Thoracic aorta (tissue), 2 donors: ENCODE measurements around the gene SCIMP. TPM values are rescaled to one million over a fixed set of nuclear protein-coding genes. Genes with fewer than 3 reads are reported as not detected.
"Not testable (repeated sequence)": the region's sequence is repeated elsewhere in the genome, so short reads cannot be mapped to it uniquely, and the experiment has no call there.

ENCODE experiments used
- ATAC-seq: fragments of 150-250 bp; one replicate; pipeline ENCODE4 v1.8.0; 2017; ENCODE audit warnings: low read depth; ENCODE audit not compliant: insufficient number of reproducible peaks, low FRiP score
- DNase-seq: peaks from one replicate; pipeline ENCODE4 v3.0.0-alpha.2; 2020; ENCODE audit warnings: low spot score
- H3K27ac ChIP-seq, 2 donors: fragments of 200-600 bp; sonication (generic); 1 replicate in 1 of 2; 2 replicates in 1 of 2; pipeline ENCODE4 v1.5.1; 2016; ENCODE audit warnings: mild to moderate bottlenecking in 2 of 2, moderate library complexity in 2 of 2
- H3K27me3 ChIP-seq: fragments of 200-600 bp; sonication (generic); replicated peaks from 2 replicates; pipeline ENCODE4 v1.6.0; 2016; ENCODE audit warnings: mild to moderate bottlenecking; ENCODE audit not compliant: insufficient read depth
- H3K36me3 ChIP-seq: fragments of 200-600 bp; sonication (generic); one replicate; pipeline ENCODE4 v1.5.1; 2016
- H3K4me1 ChIP-seq, 2 donors: fragments of 200-600 bp; sonication (generic); 1 replicate in 1 of 2; 2 replicates in 1 of 2; pipeline versions ENCODE4 v1.5.1 to v1.6.0; 2016; ENCODE audit warnings: low read depth in 2 of 2, mild to moderate bottlenecking in 1 of 2; ENCODE audit not compliant: control insufficient read depth in 1 of 2
- H3K4me3 ChIP-seq: fragments of 200-600 bp; sonication (generic); 2 replicates; pipeline ENCODE4 v1.5.1; 2016; ENCODE audit warnings: mild to moderate bottlenecking
- H3K9me3 ChIP-seq: fragments of 200-600 bp; sonication (generic); 2 replicates; pipeline ENCODE4 v1.5.1; 2016
- CTCF ChIP-seq: fragments of 200-600 bp; sonication (generic); IDR thresholded peaks from one replicate; pipeline ENCODE4 v1.5.1; 2019; ENCODE audit warnings: antibody characterized with exemption
- total RNA-seq, 2 donors: library from RNA; depleted of rRNA; stranded (reverse); fragments of >200 nt; gene quantifications; one replicate each; pipeline versions ENCODE4 v1.1.0 to v1.2.3, GENCODE V29; 2016

The SCIMP gene
- total RNA-seq, 2 donors from 2014 or later: 13.4 to 14.9 TPM

- Histone ChIP-seq H3K4me3 (no peak overlapping the region), H3K4me1 (no peaks in the 10 kb centered on the region), H3K27ac (no peak overlapping the region), H3K36me3 (no peaks in the 10 kb centered on the region), H3K27me3 (no peaks in the 10 kb centered on the region), H3K9me3 (no peaks in the 10 kb centered on the region)
- ATAC-seq (no peak), DNase-seq (no peak)
- TF ChIP-seq CTCF: no peak
These were observed 70.2 kb downstream of the SCIMP start for GRCh38 chr17:5164436-5164835.

GRCh38 chr17:5161793-5162192 is 72.9 kb downstream of the SCIMP start:
- not testable (repeated sequence) for H3K27ac ChIP-seq, H3K9me3 ChIP-seq, H3K4me3 ChIP-seq, DNase-seq, H3K4me1 ChIP-seq, H3K36me3 ChIP-seq, H3K27me3 ChIP-seq, ATAC-seq

- not testable (repeated sequence) for H3K9me3 ChIP-seq, H3K36me3 ChIP-seq, H3K27me3 ChIP-seq, H3K4me3 ChIP-seq, DNase-seq, H3K4me1 ChIP-seq, H3K27ac ChIP-seq, ATAC-seq
These were observed 74.0 kb downstream of the SCIMP start for GRCh38 chr17:5160702-5161101.

Other genes starting within 250 kb of the SCIMP start
- gene CAMTA2, start 247.2 kb downstream of the SCIMP start, total RNA-seq: 10 to 100 TPM; 31.3 to 34.0 TPM
- gene INCA1, start 237.3 kb downstream of the SCIMP start, total RNA-seq: 1 to 10 TPM in 1 of 2 donors, not detected in 1; 1.2 TPM
- gene KIF1C, start 236.9 kb downstream of the SCIMP start, total RNA-seq: 100 to 1,000 TPM; 113 to 152 TPM
- gene SLC52A1, start 199.4 kb downstream of the SCIMP start, total RNA-seq: not detected
- 1 to 10 TPM; 3.2 to 6.6 TPM for gene ZFP3, start 156.4 kb downstream of the SCIMP start, total RNA-seq
- 1 to 10 TPM; 6.7 to 7.2 TPM for gene ZNF232, start 123.0 kb downstream of the SCIMP start, total RNA-seq
- 1 to 10 TPM in 1 of 2 donors, not detected in 1; 2.0 TPM for gene USP6, start 118.8 kb downstream of the SCIMP start, total RNA-seq
- gene ZNF594, start 43.0 kb downstream of the SCIMP start, total RNA-seq: 10 to 100 TPM in 1 of 2 donors, 1 to 10 TPM in 1; 8.4 to 15.8 TPM
- 10 to 100 TPM; 36.4 to 47.0 TPM for gene RABEP1, start 47.4 kb upstream of the SCIMP start, total RNA-seq
- gene NUP88, start 184.8 kb upstream of the SCIMP start, total RNA-seq: 10 to 100 TPM; 74.1 to 95.0 TPM
- 10 to 100 TPM; 33.1 to 44.5 TPM for gene RPAIN, start 185.3 kb upstream of the SCIMP start, total RNA-seq
- 10 to 100 TPM; 37.0 to 71.7 TPM for gene C1QBP, start 204.3 kb upstream of the SCIMP start, total RNA-seq
- 10 to 100 TPM; 13.3 to 19.8 TPM for gene DHX33, start 234.1 kb upstream of the SCIMP start, total RNA-seq